GM18526 (cell line): ENCODE data around the gene RSAD2.

Source experiments
- POLR2A ChIP-seq: IDR thresholded peaks from 3 replicates; pipeline ENCODE4 v1.6.1; 2011; ENCODE audit not compliant: insufficient read length; ENCODE audit errors: extremely low read depth

RSAD2 gene

GRCh38 chr2:6928452-6928851 lies 50.9 kb downstream of the RSAD2 start:
- no peak for TF ChIP-seq POLR2A

- TF ChIP-seq POLR2A, result no peak
These were observed 51.7 kb downstream of the RSAD2 start for GRCh38 chr2:6929196-6929819.

GRCh38 chr2:6930923-6931647 lies 53.5 kb downstream of the RSAD2 start:
- TF ChIP-seq POLR2A, result no peak

GRCh38 chr2:6931753-6932152 lies 54.2 kb downstream of the RSAD2 start:
- no peak for TF ChIP-seq POLR2A

- TF ChIP-seq POLR2A, result no peak
These were observed 54.6 kb downstream of the RSAD2 start for GRCh38 chr2:6932206-6932605.

GRCh38 chr2:6932828-6933227 lies 55.3 kb downstream of the RSAD2 start:
- no peak for TF ChIP-seq POLR2A

- TF ChIP-seq POLR2A, result no peak
These were observed 56.3 kb downstream of the RSAD2 start for GRCh38 chr2:6933911-6934310.

GRCh38 chr2:6934345-6934744 lies 56.8 kb downstream of the RSAD2 start:
- TF ChIP-seq POLR2A, result no peak

GRCh38 chr2:6934758-6935651 lies 57.4 kb downstream of the RSAD2 start:
- TF ChIP-seq POLR2A, result no peak

- no peak for TF ChIP-seq POLR2A
These were observed 59.6 kb downstream of the RSAD2 start for GRCh38 chr2:6937157-6937556.

- TF ChIP-seq POLR2A, result no peak
These were observed 60.0 kb downstream of the RSAD2 start for GRCh38 chr2:6937582-6937981.

- TF ChIP-seq POLR2A, result no peak
These were observed 61.5 kb downstream of the RSAD2 start for GRCh38 chr2:6939071-6939470.

GRCh38 chr2:6940820-6941219 lies 63.2 kb downstream of the RSAD2 start:
- TF ChIP-seq POLR2A, result no peak

- no peak for TF ChIP-seq POLR2A
These were observed 63.9 kb downstream of the RSAD2 start for GRCh38 chr2:6941299-6942046.

GRCh38 chr2:6942848-6943247 lies 65.3 kb downstream of the RSAD2 start:
- no peak for TF ChIP-seq POLR2A
